HG02938 (cell line): Measurements from ENCODE around the gene OTUB2.

Experiments
- ATAC-seq: cut with Tn5 transposase; IDR thresholded peaks from one replicate; pipeline ENCODE4 v1.9.1; 2021; ENCODE audit warnings: mild to moderate bottlenecking, moderate library complexity; ENCODE audit not compliant: unreplicated experiment

The OTUB2 gene

DNA sequence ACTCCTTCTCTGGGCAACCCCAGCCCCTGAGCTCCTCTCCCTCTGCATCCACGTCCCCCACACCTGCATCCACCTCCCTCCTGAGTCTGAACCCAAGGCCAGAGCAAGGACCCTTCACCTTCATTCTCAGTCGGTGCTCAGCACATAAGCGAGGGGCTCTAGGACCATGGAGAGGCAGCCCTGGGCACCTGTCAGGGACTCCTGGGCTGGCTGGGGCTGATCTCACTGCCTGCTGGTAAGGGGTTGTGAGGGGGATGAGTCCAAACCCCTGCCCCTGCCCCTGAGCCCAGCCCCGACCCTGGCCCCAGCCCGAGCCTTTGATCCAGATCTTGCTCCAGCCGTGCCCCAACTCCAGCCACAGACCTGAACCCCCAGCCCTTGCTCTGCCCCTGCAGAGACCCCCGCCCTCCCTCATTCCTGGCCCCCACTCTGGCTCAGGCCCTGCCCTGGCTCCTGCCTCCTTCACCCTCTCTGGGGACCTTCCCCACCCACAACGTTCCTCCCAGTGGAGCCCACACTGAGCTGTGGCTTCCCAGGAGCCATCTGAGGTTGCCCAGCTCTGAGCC is 29.9 kb upstream of the OTUB2 start:
- no peak for ATAC-seq

DNA sequence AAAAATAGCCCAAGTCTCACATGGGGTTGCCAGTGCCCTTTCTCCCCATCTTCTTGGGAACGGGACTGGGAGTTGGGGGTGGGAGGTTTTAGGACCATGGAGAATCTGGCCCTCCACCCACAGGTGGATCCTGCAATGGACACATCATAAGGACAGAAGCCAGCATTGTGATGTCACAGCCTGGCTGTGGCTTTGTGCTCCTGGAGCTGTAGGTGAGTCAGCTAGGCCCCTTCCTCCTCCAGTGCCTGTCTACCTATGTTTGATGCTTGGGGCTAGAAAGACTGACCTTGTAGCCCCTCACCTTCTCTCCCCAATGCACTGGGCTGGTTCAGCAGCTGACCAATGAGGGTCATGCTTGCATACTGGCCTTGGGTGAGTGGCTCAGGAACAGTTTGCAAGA is 29.1 kb upstream of the OTUB2 start, which contains the start of gene CCDC197:
CCDC197 (plus strand) TSS at position 220 of the 400 bp plus-strand sequence. CDS start 831 bp downstream, outside the sequence.
- ATAC-seq, result no peak

DNA sequence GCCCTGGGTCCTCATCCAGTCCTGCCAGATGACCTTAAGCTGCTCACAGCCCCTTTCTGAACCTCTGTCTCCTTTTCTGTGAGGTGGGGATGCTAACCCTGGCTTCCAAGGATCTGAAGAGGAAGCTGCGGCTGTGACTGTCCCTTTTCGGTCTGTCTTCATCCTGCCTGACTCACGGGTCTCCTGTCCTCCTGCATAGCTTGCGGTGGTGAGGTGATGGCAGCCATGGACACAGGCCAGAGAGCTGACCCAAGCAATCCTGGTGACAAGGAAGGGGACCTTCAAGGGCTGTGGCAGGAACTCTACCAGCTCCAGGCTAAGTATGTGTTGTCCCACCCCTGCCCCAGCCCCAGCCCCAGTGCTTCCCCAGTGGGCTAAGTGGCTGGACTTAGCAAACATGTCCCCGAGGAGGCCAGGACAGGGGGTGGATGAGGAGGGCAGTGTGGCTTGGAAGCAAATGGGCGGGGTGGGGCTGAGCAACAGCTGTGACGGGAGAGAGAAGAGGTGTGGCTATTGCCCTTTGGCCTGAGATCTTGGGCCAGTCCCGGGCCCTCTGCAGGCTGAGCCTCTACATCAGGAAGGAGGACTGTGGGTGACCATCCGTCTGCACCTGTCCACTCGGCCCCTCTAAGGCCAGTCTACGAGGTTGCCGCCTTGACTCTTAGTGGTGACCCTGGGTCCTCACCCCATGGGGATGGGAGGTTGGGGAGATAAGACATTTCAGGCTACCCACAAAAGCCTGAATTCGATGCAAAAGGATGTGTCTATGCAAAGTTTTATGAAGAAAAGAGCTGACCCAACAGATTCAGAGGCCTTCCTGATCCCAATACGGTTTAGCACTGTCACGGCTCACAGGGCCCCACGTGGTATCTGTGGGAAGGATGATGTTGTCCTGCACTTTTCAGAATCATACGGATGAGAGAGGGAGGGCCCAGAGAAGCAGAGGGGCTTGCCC is 27.9 kb upstream of the OTUB2 start:
- no peak for ATAC-seq

DNA sequence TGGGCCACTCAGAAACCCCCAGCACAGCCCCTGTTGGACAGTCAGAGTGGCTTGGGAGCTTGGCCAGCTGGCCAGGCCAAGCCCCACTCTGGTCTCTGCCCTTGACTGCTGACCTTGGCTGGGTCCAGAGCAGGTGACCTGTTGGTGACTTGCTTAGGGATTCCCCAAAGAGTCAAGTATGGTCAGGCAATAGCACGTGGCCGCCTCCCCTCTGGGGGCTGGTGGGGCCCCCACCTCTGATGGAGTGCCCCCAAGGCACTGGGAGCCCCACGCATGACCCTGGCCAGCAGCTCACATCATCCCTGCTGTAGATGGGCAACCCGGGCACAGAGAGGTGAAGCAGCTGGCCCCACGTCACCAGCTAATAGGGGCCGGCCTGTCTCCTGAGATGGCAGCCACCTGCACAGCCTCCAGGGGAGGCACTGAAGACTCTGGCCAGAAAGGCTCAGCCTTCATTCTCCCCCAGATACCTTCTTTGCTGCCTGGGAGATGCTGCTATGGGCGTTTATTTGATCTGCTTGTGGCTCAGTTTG is 27.2 kb upstream of the OTUB2 start:
- ATAC-seq, result no peak

DNA sequence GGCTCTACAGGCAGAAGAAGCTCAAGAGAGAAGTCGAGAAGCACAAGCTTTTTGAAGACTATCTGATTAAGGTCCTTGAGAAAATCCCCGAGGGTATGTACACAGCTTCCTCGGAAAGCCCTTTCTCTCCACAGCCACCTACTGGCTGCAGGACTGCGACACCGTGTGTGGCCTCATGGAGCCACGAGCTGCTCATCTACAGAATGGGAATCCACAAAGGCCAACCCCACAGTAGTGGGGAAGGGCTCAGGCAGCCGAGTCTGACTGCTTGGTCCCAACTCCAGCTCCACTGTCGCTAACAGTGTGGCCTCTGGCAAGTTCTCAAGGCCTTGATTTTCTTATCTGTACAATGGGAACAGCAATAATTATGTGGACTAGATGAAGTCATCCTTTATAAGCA is 26.6 kb upstream of the OTUB2 start:
- no peak for ATAC-seq

DNA sequence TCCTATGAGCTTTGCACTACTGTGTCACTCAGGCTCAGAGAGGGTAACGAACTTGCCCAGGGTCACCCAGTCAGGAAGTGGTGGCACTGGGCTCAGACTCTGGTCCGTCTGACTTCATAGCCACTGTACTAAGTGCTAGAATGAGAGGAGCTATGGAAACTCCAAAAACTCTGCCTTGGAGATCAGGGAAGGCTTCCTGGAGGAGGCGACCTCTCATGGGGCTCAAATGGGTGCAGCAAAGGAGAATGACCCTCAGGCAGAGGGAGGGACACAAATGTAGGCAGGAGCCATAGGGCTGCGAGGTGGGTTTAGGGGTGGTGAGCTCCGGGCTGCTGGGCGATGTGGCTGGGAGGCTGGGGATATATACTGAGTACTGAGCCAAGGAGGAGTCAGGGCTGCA is 25.9 kb upstream of the OTUB2 start:
- no peak for ATAC-seq

GRCh38 chr14:94001016-94001415 is 25.1 kb upstream of the OTUB2 start:
- ATAC-seq, result no peak

GRCh38 chr14:94001501-94002396 is 24.4 kb upstream of the OTUB2 start:
- ATAC-seq, result peak; percentile 46

DNA sequence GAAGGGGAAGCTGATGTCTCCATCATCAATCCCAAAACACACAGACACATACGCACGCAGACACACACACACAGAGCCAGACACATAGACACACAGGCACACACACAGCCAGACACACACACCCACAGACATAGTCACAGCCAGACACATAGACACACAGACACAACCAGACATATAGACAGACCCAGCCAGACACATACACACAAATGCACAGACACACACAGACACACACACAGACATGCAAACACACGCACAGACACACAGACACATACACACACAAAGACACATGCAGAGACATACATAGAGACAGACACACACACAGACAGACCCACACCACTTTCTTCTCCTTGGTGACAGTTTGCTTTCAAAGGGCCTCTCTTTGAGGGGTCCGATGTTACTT is 22.7 kb upstream of the OTUB2 start:
- no peak for ATAC-seq

GRCh38 chr14:94004015-94004414 is 22.1 kb upstream of the OTUB2 start:
- ATAC-seq, result no peak

DNA sequence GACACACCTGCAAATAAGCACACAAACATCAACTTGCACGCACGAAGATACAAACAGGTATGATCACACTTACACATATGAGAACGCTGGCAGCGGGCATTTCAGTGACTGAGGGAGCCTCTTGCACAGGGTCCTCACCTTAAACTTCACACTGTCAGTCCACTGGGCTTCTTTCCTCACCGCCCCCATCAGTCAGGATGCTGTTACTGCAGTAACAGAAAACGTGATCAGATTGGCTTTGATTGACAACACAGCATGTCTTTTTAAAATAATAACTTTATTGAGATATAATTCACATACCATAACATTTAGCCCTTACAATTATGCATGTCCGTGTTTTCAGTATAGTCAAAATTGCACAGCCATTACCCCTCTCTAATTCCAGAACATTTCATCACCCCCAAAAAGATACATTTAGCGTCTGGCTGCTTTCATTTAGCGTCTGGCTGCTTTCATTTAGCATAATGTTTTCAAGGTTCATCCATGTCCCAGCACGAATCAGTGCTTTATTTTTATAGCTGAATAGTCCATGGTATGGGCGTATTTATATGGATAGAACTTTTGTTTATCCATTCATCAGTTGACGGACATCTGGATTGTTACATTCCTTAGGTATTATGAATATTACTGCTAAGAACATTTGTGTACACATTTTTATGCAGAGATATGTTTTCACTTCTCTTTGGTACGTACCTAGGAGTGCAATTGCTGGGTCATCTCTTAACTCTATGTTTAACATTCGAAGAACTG is 20.6 kb upstream of the OTUB2 start:
- ATAC-seq, result no peak

DNA sequence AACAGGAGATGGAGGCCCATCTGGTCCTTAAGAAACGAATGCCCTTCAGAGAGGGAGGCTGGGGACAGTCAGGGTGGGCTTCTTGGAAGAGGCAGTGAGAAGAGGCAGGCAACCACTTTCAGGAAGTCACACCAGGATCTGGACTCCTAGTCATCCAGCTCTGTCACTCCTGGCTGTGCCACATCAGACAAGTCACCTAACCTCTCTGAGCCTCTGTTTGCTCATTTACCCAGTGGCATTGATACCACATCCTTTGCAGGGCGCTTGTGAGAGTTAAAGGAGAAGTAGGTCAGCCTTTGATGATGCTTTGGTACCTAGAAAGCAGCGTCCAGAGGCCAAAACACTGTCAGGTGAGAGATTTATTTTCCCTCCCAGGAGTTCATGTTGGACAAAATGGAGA is 17.9 kb upstream of the OTUB2 start:
- ATAC-seq, result no peak

- peak; percentile 56 for ATAC-seq
Observed at GRCh38 chr14:94009767-94010166, 16.4 kb upstream of the OTUB2 start.

DNA sequence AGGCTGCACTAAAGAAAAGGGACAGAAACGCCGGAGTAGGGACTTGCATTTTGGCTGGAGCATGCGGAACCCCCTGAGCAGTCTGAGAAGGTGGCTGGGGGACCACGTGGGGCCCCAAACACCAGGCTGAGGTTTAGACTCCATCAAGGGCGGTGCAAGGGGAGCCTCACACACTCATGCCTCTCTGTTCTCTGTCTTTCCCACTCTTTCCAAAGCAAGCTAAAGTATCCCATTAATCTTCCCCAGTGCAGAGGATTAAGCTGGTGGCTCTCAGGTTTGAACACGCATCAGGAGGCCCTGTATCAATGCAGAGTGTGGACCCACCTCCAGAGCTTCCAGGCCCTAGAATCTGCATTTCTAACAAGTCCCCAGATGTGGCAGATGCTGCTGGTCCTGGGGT is 15.5 kb upstream of the OTUB2 start:
- no peak for ATAC-seq

DNA sequence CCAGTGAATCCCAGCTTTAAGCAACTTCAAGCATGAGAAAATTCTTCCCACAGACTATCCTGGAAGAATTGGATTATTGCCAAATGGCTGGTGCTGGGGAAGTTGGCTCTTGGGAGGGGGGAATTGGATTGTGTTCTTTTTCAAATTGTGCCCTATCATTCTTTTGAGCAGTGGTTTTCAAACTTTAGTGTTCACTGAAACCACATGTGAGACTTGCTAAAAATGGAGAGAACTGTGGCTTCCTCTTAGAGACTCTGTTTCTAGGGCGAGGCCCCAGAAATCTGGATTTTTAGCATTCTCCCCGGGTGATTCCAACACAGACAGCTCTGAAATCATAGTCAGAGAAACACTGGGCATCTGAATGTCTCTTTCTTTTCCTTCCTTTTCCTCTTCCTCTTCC is 14.3 kb upstream of the OTUB2 start:
- no peak for ATAC-seq

DNA sequence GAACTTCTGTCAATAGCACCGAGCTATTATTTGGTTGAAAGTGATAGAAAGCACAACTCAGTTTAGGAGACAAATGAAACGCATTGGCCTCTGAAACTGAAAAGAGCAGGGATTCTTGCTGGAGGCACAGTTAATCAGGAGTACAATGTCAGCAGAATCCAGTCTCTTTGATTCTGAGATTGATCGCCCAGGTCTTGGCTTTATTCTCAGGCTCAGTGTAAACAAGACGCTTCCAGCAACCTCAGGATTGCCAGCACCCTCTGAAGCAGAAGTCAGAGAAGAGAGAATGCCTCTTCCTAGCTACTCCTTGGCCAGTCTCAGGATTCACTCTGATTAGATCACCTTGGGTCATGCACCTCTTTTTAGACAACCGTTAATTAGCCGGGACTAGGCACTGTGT is 11.8 kb upstream of the OTUB2 start:
- ATAC-seq, result no peak

DNA sequence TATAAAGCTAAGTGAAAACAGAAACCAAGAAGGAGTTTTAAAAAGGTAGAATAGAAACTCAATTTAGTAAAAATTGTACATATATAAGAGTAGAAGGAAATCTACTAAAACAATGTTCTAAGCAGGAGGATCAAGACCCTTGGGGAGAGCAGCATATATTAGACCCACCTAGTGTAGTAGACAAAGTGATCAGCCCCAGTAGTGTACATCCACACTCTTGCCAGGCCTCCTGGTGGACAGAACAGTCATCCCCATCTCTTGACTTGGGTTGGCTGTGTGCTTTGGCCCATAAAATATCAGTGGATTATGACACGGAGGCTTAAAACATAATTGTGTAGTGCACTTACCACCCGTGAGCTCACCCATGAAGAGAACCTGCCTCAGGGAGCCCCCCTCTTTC is 10.9 kb upstream of the OTUB2 start:
- ATAC-seq, result no peak

DNA sequence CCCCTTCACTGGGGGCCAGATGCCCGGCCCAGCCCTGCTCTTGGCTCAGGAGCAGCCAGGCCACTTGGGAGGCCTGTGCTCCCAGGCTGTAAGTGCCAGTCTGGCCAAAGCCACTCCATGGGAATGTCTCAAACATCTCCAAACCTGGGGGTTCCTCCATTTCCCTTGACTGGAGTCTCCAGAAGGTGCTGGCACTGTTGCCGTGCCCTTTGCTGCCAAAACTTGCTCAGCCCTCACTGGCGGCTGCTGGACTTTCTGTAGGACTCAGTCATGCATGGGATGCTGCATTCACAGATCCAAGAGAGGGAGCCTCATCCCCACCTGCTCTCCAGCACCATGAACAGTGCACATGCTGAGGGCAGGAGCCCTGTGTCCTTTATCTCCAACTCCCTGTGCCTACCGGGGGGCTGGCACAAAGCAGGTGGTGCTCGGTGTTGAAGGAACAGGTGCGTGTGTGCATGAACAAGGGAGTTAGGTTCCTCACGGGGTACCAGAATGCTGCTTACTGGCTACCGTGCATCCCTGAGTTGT is 9.6 kb upstream of the OTUB2 start:
- no peak for ATAC-seq

- ATAC-seq, result no peak
Observed at GRCh38 chr14:94018308-94018707, 7.8 kb upstream of the OTUB2 start.

- ATAC-seq, result no peak
Observed at GRCh38 chr14:94019329-94019728, 6.8 kb upstream of the OTUB2 start.
